GM19240 (cell line): ENCODE results near the gene KMT2D.

Experiments
- DNase-seq: peaks from one replicate; pipeline ENCODE4 v3.0.0; 2011; ENCODE audit warnings: low spot score; ENCODE audit not compliant: insufficient read length

The KMT2D gene

GRCh38 chr12:49019443-49020324, 40.9 kb downstream of the KMT2D start:
- DNase-seq, result no peak

GRCh38 chr12:49019120-49019430, 41.5 kb downstream of the KMT2D start:
- DNase-seq, result no peak

- DNase-seq, result peak; percentile 99
Measured at GRCh38 chr12:49018261-49019119, 42.1 kb downstream of the KMT2D start, which contains the start of gene PRKAG1. Gene PRKAG1, minus strand, starts transcription at chr12:49018776. Its CDS starts 36 bp downstream, at chr12:49018740.

GRCh38 chr12:49017891-49018260, 42.7 kb downstream of the KMT2D start:
- no peak for DNase-seq

GRCh38 chr12:49015196-49015595, 45.4 kb downstream of the KMT2D start:
- DNase-seq, result no peak

GRCh38 chr12:49014547-49014946, 46.0 kb downstream of the KMT2D start:
- no peak for DNase-seq

- DNase-seq, result no peak
Measured at GRCh38 chr12:49013428-49013827, 47.2 kb downstream of the KMT2D start.

GRCh38 chr12:49012739-49013138, 47.9 kb downstream of the KMT2D start:
- DNase-seq, result no peak
